Sigmoid colon (tissue), 3 donors: Measurements from ENCODE around the gene NUDT4.

Experiments used
- POLR2A ChIP-seq, 2 donors: fragments of 450-650 bp; IDR thresholded peaks; one replicate each; pipeline ENCODE4 v1.6.1; 2016; ENCODE audit warnings: antibody characterized with exemption in 2 of 2, mild to moderate bottlenecking in 2 of 2, moderate library complexity in 2 of 2
- TF ChIP-seq, protein P1 (sequence below), 4 experiments: fragments of 450-650 bp in 3 of 4; fragments of 200-600 bp in 1 of 4; IDR thresholded peaks; one replicate each; pipeline ENCODE4 v1.5.1; 2016 to 2019; ENCODE audit warnings: antibody characterized with exemption in 4 of 4, mild to moderate bottlenecking in 3 of 4, moderate library complexity in 2 of 4

DNA sequence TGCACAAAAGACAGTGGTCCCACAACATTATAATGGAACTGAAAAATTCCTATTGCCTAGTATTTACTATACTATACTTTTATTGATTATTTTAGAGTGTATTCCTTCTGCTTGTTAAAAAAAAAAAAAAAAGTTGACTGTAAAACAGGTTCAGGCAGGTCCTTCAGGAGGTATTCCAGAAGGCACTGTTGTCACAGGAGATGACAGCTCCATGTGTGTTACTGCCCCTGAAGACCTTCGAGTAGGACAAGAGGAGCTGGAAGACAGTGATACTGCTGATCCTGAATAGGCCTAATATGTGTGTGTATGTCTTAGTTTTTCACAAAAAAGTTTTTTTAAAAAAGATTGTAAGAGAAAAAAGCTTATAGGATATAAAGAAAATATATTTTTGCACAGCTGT is 51.7 kb downstream of the NUDT4 start:
- TF ChIP-seq, protein P1, sequence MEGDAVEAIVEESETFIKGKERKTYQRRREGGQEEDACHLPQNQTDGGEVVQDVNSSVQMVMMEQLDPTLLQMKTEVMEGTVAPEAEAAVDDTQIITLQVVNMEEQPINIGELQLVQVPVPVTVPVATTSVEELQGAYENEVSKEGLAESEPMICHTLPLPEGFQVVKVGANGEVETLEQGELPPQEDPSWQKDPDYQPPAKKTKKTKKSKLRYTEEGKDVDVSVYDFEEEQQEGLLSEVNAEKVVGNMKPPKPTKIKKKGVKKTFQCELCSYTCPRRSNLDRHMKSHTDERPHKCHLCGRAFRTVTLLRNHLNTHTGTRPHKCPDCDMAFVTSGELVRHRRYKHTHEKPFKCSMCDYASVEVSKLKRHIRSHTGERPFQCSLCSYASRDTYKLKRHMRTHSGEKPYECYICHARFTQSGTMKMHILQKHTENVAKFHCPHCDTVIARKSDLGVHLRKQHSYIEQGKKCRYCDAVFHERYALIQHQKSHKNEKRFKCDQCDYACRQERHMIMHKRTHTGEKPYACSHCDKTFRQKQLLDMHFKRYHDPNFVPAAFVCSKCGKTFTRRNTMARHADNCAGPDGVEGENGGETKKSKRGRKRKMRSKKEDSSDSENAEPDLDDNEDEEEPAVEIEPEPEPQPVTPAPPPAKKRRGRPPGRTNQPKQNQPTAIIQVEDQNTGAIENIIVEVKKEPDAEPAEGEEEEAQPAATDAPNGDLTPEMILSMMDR (IDR thresholded peaks at IDR 0.05), result no peak
- TF ChIP-seq POLR2A (IDR thresholded peaks at IDR 0.05), result no peak
